Parathyroid adenoma (tissue), 2 donors: Measurements from ENCODE around the gene TWIST2.

ENCODE experiments used
- H2AFZ ChIP-seq: fragments of 300-600 bp; sonication (generic); one replicate; pipeline ENCODE4 v1.7.0; 2017; ENCODE audit warnings: antibody characterized with exemption, mild to moderate bottlenecking
- H3K27ac ChIP-seq: fragments of 300-600 bp; sonication (generic); one replicate; pipeline ENCODE4 v1.7.0; 2017
- H3K27me3 ChIP-seq: fragments of 300-600 bp; sonication (generic); one replicate; pipeline ENCODE4 v1.7.0; 2017; ENCODE audit warnings: low read length; ENCODE audit not compliant: control insufficient read depth, insufficient read depth
- H3K36me3 ChIP-seq: fragments of 300-600 bp; sonication (generic); one replicate; pipeline ENCODE4 v1.7.0; 2017; ENCODE audit warnings: low read length; ENCODE audit not compliant: control insufficient read depth, insufficient read depth
- H3K4me1 ChIP-seq: fragments of 300-600 bp; sonication (generic); one replicate; pipeline ENCODE4 v1.7.0; 2017; ENCODE audit warnings: control low read depth
- H3K4me2 ChIP-seq: fragments of 300-600 bp; sonication (generic); one replicate; pipeline ENCODE4 v1.7.0; 2017; ENCODE audit warnings: low read length
- H3K4me3 ChIP-seq: fragments of 300-600 bp; sonication (generic); one replicate; pipeline ENCODE4 v1.7.0; 2017; ENCODE audit warnings: low read depth, low read length
- H3K79me2 ChIP-seq: fragments of 300-600 bp; sonication (generic); one replicate; pipeline ENCODE4 v1.7.0; 2017; ENCODE audit warnings: control low read depth
- H3K9ac ChIP-seq: fragments of 300-600 bp; sonication (generic); one replicate; pipeline ENCODE4 v1.7.0; 2017; ENCODE audit warnings: mild to moderate bottlenecking
- H3K9me3 ChIP-seq: fragments of 300-600 bp; sonication (generic); one replicate; pipeline ENCODE4 v1.7.0; 2017; ENCODE audit warnings: low read length; ENCODE audit not compliant: control insufficient read depth
- CTCF ChIP-seq: fragments of 300-600 bp; sonication (generic); IDR thresholded peaks from one replicate; pipeline ENCODE4 v1.7.0; 2017; ENCODE audit warnings: antibody characterized with exemption, mild to moderate bottlenecking
- donor health status: primary hyperparathyroidism.

TWIST2 gene

GRCh38 chr2:238890618-238891456 lies 43.0 kb downstream of the TWIST2 start:
- Histone ChIP-seq H3K9me3 (no peaks in the 10 kb centered on the region), H3K4me2 (no peak overlapping the region), H3K4me3 (no peak overlapping the region), H3K27ac (no peak overlapping the region), H3K9ac (no peak overlapping the region), H3K4me1 (no peaks in the 10 kb centered on the region), H3K79me2 (no peaks in the 10 kb centered on the region), H3K36me3 (no peaks in the 10 kb centered on the region), H2AFZ (no peak overlapping the region), H3K27me3 (no peaks in the 10 kb centered on the region)
- no peak for TF ChIP-seq CTCF

- Histone ChIP-seq H3K27ac (no peak overlapping the region), H3K9ac (no peak overlapping the region), H3K4me3 (no peak overlapping the region), H3K9me3 (no peaks in the 10 kb centered on the region), H3K4me2 (no peak overlapping the region), H3K4me1 (no peaks in the 10 kb centered on the region), H3K79me2 (no peaks in the 10 kb centered on the region), H3K36me3 (no peaks in the 10 kb centered on the region), H3K27me3 (no peaks in the 10 kb centered on the region), H2AFZ (no peak overlapping the region)
- TF ChIP-seq CTCF = no peak
These were observed 43.7 kb downstream of the TWIST2 start for GRCh38 chr2:238891457-238892203.

- Histone ChIP-seq H3K4me2 (no peak overlapping the region), H3K36me3 (no peaks in the 10 kb centered on the region), H3K27ac (no peak overlapping the region), H3K9me3 (no peaks in the 10 kb centered on the region), H3K4me3 (no peak overlapping the region), H3K27me3 (no peaks in the 10 kb centered on the region), H3K9ac (no peak overlapping the region), H3K79me2 (no peaks in the 10 kb centered on the region), H3K4me1 (no peaks in the 10 kb centered on the region), H2AFZ (no peak overlapping the region)
- no peak for TF ChIP-seq CTCF
These were observed 44.3 kb downstream of the TWIST2 start for GRCh38 chr2:238892204-238892500.

GRCh38 chr2:238892796-238893195 lies 44.9 kb downstream of the TWIST2 start:
- Histone ChIP-seq H3K27ac (no peak overlapping the region), H3K36me3 (no peaks in the 10 kb centered on the region)

More at GRCh38 chr2:238892796-238893195, 44.9 kb downstream of the TWIST2 start:
- Histone ChIP-seq H2AFZ (no peak overlapping the region), H3K27me3 (no peaks in the 10 kb centered on the region), H3K4me1 (no peaks in the 10 kb centered on the region), H3K4me3 (no peak overlapping the region), H3K79me2 (no peaks in the 10 kb centered on the region), H3K9me3 (no peaks in the 10 kb centered on the region), H3K9ac (no peak overlapping the region), H3K4me2 (no peak overlapping the region)
- TF ChIP-seq CTCF = no peak
